HG03521 (cell line): ENCODE data around the gene PSAT1.

Experiments
- ATAC-seq: cut with Tn5 transposase; IDR thresholded peaks from one replicate; pipeline ENCODE4 v1.9.1; 2021; ENCODE audit warnings: mild to moderate bottlenecking, moderate library complexity; ENCODE audit not compliant: unreplicated experiment

PSAT1 gene

GRCh38 chr9:78314953-78315870 is 18.3 kb downstream of the PSAT1 start:
- no peak for ATAC-seq

- ATAC-seq: no peak
Observed at GRCh38 chr9:78316166-78316892, 19.4 kb downstream of the PSAT1 start.

GRCh38 chr9:78319197-78320029 is 22.5 kb downstream of the PSAT1 start:
- ATAC-seq: no peak

- no peak for ATAC-seq
Observed at GRCh38 chr9:78320030-78320693, 23.2 kb downstream of the PSAT1 start.

DNA sequence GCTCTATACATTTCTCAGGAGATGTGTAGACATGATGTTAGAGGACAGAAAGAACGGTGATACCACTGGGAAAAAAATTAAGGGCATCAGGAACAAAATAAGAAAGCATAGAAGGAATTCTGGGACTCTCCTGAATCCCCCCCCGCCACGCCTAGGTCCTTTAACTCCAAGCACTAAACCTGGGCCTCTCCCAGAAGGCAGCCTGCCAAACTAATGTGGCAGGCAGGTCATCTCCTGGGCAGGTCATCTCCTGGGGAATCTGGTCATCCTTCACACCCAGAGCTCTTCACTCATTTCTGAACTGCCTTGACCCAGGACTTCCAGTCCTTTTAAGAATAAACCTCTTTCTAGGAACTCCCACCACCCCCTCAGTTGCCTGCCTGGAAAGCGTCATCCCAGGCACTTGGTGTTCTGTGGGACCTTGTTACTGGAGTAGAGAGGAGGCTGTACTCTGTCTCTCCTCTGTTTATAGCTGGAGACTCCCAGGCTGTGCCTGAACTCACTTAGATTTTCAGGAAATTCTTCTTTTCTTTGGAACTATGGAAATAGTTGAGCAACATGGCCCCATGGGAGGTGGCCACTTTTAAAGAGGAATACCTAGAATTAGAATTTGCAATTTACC is 24.1 kb downstream of the PSAT1 start:
- ATAC-seq: no peak

- no peak for ATAC-seq
Observed at GRCh38 chr9:78321505-78321904, 24.6 kb downstream of the PSAT1 start.

GRCh38 chr9:78324068-78324650 is 27.2 kb downstream of the PSAT1 start:
- no peak for ATAC-seq

GRCh38 chr9:78324682-78325081 is 27.8 kb downstream of the PSAT1 start:
- no peak for ATAC-seq

DNA sequence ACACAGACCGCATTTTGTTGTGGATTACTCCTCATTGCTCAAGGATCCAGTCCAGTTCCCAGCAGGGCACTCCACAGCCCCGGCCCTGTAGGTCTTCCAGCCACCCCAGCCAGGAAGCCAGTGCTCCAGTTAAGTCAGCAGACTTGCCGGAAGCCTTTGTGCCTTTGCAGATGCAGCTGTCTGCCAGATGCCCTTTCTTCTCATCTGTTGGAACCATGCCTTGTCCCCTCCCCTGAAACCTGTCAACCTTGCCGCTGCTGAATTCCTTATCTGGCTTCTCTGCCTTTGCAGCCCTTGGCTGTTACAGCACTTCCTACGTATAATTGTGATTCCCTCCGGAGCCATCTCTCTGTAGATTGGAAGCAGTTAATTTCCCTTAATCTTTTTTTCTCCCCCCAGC is 28.4 kb downstream of the PSAT1 start:
- ATAC-seq: no peak

DNA sequence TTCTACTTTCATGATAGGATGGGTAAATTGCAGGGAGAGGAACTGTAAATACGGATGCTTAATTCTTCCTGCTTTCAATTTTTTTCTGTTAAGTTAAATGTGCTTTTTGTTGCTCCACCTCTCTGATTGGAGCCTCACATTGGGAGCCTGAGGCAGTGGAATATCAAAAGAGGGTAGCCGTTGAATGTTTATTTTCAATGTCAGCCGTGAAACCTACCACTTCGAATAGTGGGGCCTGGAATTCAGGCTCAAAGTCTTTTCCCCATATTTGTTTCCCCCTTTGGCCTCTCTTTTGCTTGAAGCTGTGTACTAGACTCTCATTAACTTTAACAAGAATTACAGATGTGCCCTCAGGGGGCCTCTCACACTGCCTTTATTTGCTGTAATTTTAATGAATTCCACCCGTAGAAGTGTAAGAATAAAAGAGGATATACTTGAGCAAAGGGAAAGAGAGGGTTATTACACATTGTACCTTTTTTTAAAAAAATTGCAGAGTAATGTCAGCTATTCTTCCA is 29.0 kb downstream of the PSAT1 start:
- no peak for ATAC-seq

DNA sequence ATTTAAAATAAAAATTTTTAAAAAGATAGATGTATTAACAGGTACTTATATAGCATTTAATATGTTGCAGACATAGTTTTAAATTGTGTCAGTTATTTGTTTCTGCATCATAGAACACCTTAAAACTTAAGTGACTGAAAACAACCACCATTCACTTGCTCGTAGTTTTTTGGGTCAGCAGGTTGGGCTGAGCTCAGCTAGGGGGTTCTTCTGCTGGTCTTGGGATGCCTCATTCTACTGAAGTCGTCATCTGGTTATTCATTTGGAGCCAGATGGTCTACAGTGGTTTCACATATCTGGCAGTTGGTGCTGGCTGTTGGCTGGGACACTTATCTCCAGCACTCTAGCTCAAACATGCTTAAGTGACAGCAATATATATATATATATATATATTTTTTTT is 29.6 kb downstream of the PSAT1 start:
- no peak for ATAC-seq

GRCh38 chr9:78332381-78332780 is 35.5 kb downstream of the PSAT1 start:
- ATAC-seq: no peak

- no peak for ATAC-seq
Observed at GRCh38 chr9:78348848-78349247, 51.9 kb downstream of the PSAT1 start.

- ATAC-seq: peak; percentile 61
Observed at GRCh38 chr9:78351816-78352215, 54.9 kb downstream of the PSAT1 start.

GRCh38 chr9:78354324-78354973 is 57.5 kb downstream of the PSAT1 start:
- no peak for ATAC-seq

- ATAC-seq: no peak
Observed at GRCh38 chr9:78354989-78355388, 58.1 kb downstream of the PSAT1 start.

DNA sequence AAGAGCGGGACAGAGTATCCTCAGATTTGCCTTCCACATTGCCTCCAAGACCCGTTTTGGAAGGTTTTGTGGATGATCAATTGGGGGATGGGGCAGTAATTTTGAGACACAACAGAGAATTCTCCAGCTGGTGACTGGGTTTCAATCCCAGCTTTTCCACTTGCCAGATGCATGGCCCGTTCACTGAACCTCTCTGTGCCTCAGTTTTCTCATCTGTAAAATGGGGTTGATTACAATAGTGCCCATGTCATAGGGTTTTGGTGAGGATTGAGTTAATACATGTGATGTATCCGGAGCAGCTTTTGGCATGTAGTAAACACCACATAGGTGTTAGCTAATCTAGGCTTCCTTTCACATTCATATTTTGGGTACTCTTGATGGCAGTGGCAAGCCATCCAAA is 59.7 kb downstream of the PSAT1 start:
- no peak for ATAC-seq

GRCh38 chr9:78357165-78357873 is 60.4 kb downstream of the PSAT1 start:
- no peak for ATAC-seq
